Caco-2 (cell line): Measurements from ENCODE around the gene SLC46A1. TPM values are rescaled to one million over a fixed set of nuclear protein-coding genes. Genes with fewer than 3 reads are reported as not detected.

Source experiments
- BruUV-seq: library from RNA; stranded (reverse); fragments of 400-500 nt; replicated peaks from 2 replicates; lab custom pipeline; 2021; lab: Mats Ljungman, UMichigan
- CTCF ChIA-PET: fragments of 300-600 bp; sonication (Branson Sonifier 250); formaldehyde crosslinking; loops from one replicate; lab custom pipeline; 2022; ENCODE audit warnings: antibody characterized with exemption; lab: Charles Lee
- POLR2A ChIA-PET: fragments of 300-600 bp; sonication (Branson Sonifier 250); formaldehyde crosslinking; loops from one replicate; lab custom pipeline; 2022; ENCODE audit warnings: antibody characterized with exemption; lab: Charles Lee
- DNase-seq, 2 experiments: peaks; one replicate each; pipeline versions ENCODE4 v3.0.0 to v3.0.0-alpha.2; 2020 to 2022
- H3K27me3 ChIP-seq: replicated peaks from 2 replicates; pipeline ENCODE4 v1.6.0; 2011; ENCODE audit warnings: low read length; ENCODE audit not compliant: control insufficient read depth, insufficient read depth
- H3K36me3 ChIP-seq: 2 replicates; pipeline ENCODE4 v1.5.1; 2011; ENCODE audit warnings: low read length; ENCODE audit not compliant: control insufficient read depth, insufficient read depth
- H3K4me1 ChIP-seq: fragments of 250-450 bp; sonication (Bioruptor Pico); 2 replicates; pipeline ENCODE4 v1.5.1; 2020; ENCODE audit warnings: mild to moderate bottlenecking
- H3K4me3 ChIP-seq: 2 replicates; pipeline ENCODE4 v1.5.1; 2011; ENCODE audit warnings: low read depth, mild to moderate bottlenecking, control low read depth, low read length
- H3K9me3 ChIP-seq: fragments of 250-450 bp; sonication (Bioruptor Pico); 2 replicates; pipeline ENCODE4 v1.5.1; 2020; ENCODE audit warnings: mild to moderate bottlenecking, moderate library complexity
- H3K27ac Mint-ChIP-seq: one replicate; pipeline ENCODE4 v1.8.0; 2022; ENCODE audit warnings: mixed read lengths; ENCODE audit not compliant: unreplicated experiment
- H3K27me3 Mint-ChIP-seq: one replicate; pipeline ENCODE4 v1.8.0; 2022; ENCODE audit warnings: mixed read lengths; ENCODE audit not compliant: insufficient read depth, unreplicated experiment
- H3K36me3 Mint-ChIP-seq: one replicate; pipeline ENCODE4 v1.8.0; 2022; ENCODE audit warnings: mild to moderate bottlenecking, mixed read lengths; ENCODE audit not compliant: insufficient read depth, unreplicated experiment
- H3K4me1 Mint-ChIP-seq: one replicate; pipeline ENCODE4 v1.8.0; 2022; ENCODE audit warnings: low read depth, mixed read lengths; ENCODE audit not compliant: unreplicated experiment
- H3K4me3 Mint-ChIP-seq: one replicate; pipeline ENCODE4 v1.8.0; 2022; ENCODE audit warnings: mild to moderate bottlenecking, moderate library complexity, mixed read lengths; ENCODE audit not compliant: unreplicated experiment
- H3K9me3 Mint-ChIP-seq: one replicate; pipeline ENCODE4 v1.8.0; 2022; ENCODE audit warnings: mixed read lengths; ENCODE audit not compliant: unreplicated experiment
- CTCF ChIP-seq, 2 experiments: fragments of 200-600 bp in 1 of 2; IDR thresholded peaks; 1 replicate in 1 of 2; 2 replicates in 1 of 2; pipeline versions ENCODE4 v1.5.1 to v1.8.0; 2011 to 2022; ENCODE audit warnings: antibody characterized with exemption in 1 of 2, control low read depth in 1 of 2, inconsistent platforms in 1 of 2, low read depth in 1 of 2, low read length in 1 of 2, mild to moderate bottlenecking in 1 of 2, moderate library complexity in 1 of 2; ENCODE audit not compliant: insufficient read depth in 1 of 2, severe bottlenecking in 1 of 2, unreplicated experiment in 1 of 2
- intact Hi-C: fragments of 100-400 bp; cut with micrococcal nuclease; formaldehyde crosslinking; loops from one replicate; pipeline ENCODE4 v1.10.0; 2022; ENCODE audit not compliant: unreplicated experiment
- total RNA-seq: library from RNA; stranded (reverse); gene quantifications from 2 replicates; pipeline ENCODE4 v1.2.3, GENCODE V29; 2022

The SLC46A1 gene
- total RNA-seq, 1 experiment from 2014 or later = 114 TPM

GRCh38 chr17:28381141-28381825 is 24.7 kb downstream of the SLC46A1 start:
- peaks cover 25% of the 10 kb centered on the region for H3K4me1 ChIP-seq
- Mint-ChIP-seq H3K36me3 (no peaks in the 10 kb centered on the region), H3K27ac (no peak overlapping the region), H3K4me1 (peaks cover 16% of the 10 kb centered on the region), H3K4me3 (peak overlapping the region; percentile 18), H3K27me3 (no peaks in the 10 kb centered on the region), H3K9me3 (no peaks in the 10 kb centered on the region)
- ChIA-PET CTCF (interaction anchor here (0.6 to 2.1 kb wide), 5 partner anchors 11 to 85 kb away, joined by 3 to 11 read pairs (median 5); partner anchors contain the start of gene VTN), POLR2A (interaction anchor here (1.6 kb wide), 1 partner anchor 11 kb away, joined by 9 read pairs; the partner anchor contains the start of gene VTN)
- no peaks in the 10 kb centered on the region for H3K36me3 ChIP-seq
- peak; percentile 78 to 79 for DNase-seq
- H3K27me3 ChIP-seq = no peaks in the 10 kb centered on the region
- peak in 1 of 2 experiments; percentile 65 for TF ChIP-seq CTCF (IDR thresholded peaks at IDR 0.05; ENCODE audit: insufficient read depth in 1 of 2, low read depth in 1 of 2, low read length in 1 of 2, severe bottlenecking in 1 of 2, unreplicated experiment in 1 of 2)
- BruUV-seq = no TSS peak
- no peaks in the 10 kb centered on the region for H3K9me3 ChIP-seq
- peak overlapping the region; percentile 38 for H3K4me3 ChIP-seq
- intact Hi-C loops = no loop called here

GRCh38 chr17:28379814-28380801 is 25.9 kb downstream of the SLC46A1 start:
- ChIA-PET POLR2A (interaction anchor here (0.6 to 1.6 kb wide), 4 partner anchors 10 to 45 kb away, joined by 3 to 9 read pairs (median 4); partner anchors contain the start of genes IFT20, POLDIP2, TNFAIP1 and VTN), CTCF (interaction anchor here (1.2 to 2.1 kb wide), 4 partner anchors 10 to 86 kb away, joined by 3 to 11 read pairs (median 6); partner anchors contain the start of gene VTN)
- BruUV-seq = no TSS peak
- Mint-ChIP-seq H3K27ac (peak overlapping the region; percentile 5), H3K4me1 (peaks cover 16% of the 10 kb centered on the region), H3K9me3 (no peaks in the 10 kb centered on the region), H3K27me3 (no peaks in the 10 kb centered on the region), H3K4me3 (peak overlapping the region; percentile 18), H3K36me3 (no peaks in the 10 kb centered on the region)
- intact Hi-C loops = loop anchor here (1.0 kb wide), 2 partner anchors 9 to 26 kb away; partner anchors contain the start of genes SARM1 and SLC46A1
- Histone ChIP-seq H3K4me3 (no peak overlapping the region), H3K9me3 (no peaks in the 10 kb centered on the region), H3K4me1 (peaks cover 17% of the 10 kb centered on the region), H3K27me3 (no peaks in the 10 kb centered on the region), H3K36me3 (no peaks in the 10 kb centered on the region)
- no peak for TF ChIP-seq CTCF (IDR thresholded peaks at IDR 0.05; ENCODE audit: insufficient read depth in 1 of 2, low read depth in 1 of 2, low read length in 1 of 2, severe bottlenecking in 1 of 2, unreplicated experiment in 1 of 2)
- DNase-seq = peak; percentile 84 to 86

DNA sequence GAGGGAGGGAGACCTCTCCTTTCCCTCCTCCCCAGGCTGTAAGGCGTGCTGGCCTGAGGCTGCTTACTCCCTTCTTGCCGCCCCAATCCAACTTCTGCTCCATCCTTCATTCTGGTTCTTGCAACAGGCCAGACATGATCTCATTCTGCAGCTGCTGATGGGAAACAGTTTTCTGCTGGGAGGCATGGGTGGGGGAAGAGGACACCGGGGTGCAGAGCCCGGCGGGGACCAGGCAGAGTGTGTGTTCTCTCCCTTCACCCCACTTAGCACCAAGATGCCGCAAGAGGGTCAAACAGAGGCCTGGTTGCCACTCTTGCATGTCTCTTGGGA is 33.1 kb downstream of the SLC46A1 start:
- Mint-ChIP-seq H3K4me1 (peaks cover 45% of the 10 kb centered on the region), H3K4me3 (peak overlapping the region; percentile 75), H3K9me3 (no peaks in the 10 kb centered on the region), H3K27me3 (no peaks in the 10 kb centered on the region), H3K36me3 (peaks cover 37% of the 10 kb centered on the region), H3K27ac (no peak overlapping the region)
- intact Hi-C loops = no loop called here
- H3K4me3 ChIP-seq = no peak overlapping the region
- CTCF ChIA-PET = interaction anchor here (1.2 kb wide), 1 partner anchor 238 kb away, joined by 5 read pairs; no protein-coding TSS in a partner anchor
- H3K27me3 ChIP-seq = no peaks in the 10 kb centered on the region
- peaks cover 35% of the 10 kb centered on the region for H3K4me1 ChIP-seq
- TF ChIP-seq CTCF (IDR thresholded peaks at IDR 0.05; ENCODE audit: insufficient read depth in 1 of 2, low read depth in 1 of 2, low read length in 1 of 2, severe bottlenecking in 1 of 2, unreplicated experiment in 1 of 2) = no peak
- H3K36me3 ChIP-seq = peaks cover 5% of the 10 kb centered on the region; the same call in 1 of the 2 replicates
- no TSS peak for BruUV-seq
- POLR2A ChIA-PET = no interaction called here
- no peak for DNase-seq
- H3K9me3 ChIP-seq = no peaks in the 10 kb centered on the region
